SKM-1 (cell line): ENCODE measurements around the gene ZNF554.
"Not testable (repeated sequence)": the region's sequence is repeated elsewhere in the genome, so short reads cannot be mapped to it uniquely, and the experiment has no call there.

Experiments used
- DNase-seq: peaks from one replicate; lab custom pipeline; 2025; ENCODE audit not compliant: unreplicated experiment; lab: John Stamatoyannopoulos, UW

Gene ZNF554

DNA sequence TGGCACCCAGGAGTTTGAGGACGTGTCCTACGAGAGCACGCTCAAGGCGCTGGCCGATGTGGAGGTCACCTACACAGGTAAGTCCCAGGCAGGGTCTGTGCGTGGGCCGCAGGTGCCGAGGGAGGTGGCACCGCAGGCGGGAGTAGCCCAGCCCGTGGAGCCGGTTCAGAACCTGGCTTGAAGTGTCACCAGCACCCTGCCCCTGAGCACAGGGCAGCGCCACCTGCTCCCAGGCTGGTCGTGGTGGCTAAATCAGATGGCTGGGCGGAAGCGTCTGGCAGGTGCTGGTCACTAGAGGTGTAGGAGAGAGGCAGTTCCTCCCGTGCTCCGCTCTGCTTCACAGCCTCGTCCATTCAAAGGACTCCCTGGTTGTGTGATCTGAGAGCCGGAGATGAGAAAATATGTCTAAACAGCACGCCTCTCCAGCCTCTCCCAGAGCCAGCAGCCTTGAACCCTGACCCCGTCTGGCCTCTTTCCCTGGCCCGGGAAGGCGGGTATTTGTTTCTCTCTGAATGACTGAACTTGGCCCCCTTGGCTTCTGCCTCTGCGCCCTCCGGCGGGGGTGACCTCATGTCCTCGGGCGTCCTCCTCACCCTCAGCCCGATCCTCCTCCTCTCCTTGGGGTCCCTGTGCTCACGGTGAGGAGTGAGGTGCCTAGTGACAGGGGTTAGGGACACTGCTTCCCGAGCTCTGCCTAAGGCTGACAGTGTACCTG is 29.0 kb upstream of the ZNF554 start:
- no peak for DNase-seq

DNA sequence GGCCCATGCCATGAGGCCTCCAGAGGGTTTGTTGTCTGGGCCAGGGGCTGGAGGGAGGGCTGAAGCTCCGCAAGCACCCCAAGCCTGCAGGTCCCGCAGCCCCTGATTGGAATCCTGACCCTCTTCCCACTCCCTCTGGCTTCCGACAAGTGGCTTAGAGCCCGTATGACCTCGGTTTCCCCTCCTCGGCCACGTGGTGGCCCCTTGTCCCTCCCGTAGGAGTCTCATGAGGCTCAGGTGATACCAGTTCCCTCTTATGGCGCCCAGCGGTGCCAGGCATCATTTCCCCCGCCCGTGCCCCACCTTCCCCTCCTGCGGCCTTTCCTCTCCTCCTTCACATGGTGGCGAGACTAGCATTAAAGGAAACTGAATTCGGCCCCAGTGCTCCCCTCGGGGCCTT is 28.2 kb upstream of the ZNF554 start:
- no peak for DNase-seq

DNA sequence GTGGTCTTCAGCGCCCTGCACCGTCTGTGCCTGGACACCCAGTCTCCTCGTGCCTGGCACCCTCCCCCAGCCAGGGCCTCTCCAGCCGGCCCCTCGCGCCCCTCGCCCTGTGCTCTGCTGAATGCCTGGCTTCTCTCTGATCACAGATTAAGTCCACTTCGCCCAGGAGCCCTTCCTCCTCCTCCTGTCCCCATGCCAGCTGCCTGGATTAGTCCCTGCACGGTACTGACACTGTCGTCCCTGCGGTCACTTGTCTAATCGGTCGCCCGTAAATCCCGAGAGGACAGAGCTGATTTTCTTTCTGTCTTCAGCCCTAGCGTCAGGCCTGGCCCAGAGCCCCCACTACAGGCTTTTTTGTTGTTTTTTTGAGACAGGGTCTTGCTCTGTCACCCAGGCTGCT is 27.8 kb upstream of the ZNF554 start:
- DNase-seq, result no peak

DNA sequence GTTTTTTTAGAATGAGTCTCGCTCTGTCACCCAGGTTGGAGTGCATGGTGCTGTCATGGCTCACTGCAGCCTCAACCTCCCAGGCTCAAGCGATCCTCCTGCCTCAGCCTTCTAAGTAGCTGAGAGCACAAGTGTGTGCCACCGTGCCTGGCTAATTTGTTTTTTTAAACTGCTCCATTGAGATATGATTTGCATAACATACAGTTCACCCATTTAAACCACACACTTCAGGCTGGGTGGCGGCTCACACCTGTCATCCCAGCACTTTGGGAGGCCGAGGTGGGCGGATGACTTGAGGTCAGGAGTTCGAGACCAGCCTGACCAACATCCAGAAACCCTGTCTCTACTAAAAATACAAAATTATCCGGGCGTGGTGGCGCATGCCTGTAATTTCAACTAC is 27.0 kb upstream of the ZNF554 start:
- DNase-seq, result not testable (repeated sequence)

DNA sequence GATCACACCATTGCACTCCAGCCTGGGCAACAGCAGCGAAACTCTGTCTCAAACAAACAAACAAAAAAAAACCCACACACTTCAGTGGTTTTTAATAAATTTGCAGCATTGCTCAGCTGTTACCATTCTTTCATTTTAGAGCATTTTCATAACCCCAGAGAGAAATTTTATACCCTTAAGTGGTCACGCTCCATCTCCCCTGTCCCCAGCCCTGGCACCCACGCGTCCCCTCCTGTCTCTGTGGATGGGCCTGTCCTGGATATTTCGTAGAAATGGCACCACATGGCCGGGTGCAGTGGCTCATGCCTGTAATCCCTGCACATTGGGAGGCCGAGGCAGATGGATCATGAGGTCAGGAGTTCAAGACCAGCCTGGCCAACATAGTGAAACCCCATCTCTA is 26.5 kb upstream of the ZNF554 start:
- DNase-seq, result no peak

DNA sequence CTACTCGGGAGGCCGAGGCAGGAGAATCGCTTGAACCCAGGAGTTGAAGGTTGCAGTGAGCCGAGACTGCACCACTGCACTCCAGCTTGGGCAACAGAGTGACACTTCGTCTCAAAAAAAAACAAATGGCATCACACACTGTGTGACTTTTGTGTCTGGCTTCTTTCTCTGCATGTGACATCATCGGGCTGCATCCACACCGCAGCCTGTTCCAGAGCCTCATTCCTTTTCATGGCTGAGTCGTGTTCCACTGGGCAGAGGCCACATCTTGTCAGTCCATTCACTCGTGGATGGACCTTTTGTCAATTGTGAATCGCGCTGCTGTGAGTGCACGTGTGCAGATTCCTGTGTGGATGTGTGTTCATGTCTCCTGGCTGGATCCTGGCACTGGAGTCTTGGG is 26.1 kb upstream of the ZNF554 start:
- DNase-seq, result no peak

DNA sequence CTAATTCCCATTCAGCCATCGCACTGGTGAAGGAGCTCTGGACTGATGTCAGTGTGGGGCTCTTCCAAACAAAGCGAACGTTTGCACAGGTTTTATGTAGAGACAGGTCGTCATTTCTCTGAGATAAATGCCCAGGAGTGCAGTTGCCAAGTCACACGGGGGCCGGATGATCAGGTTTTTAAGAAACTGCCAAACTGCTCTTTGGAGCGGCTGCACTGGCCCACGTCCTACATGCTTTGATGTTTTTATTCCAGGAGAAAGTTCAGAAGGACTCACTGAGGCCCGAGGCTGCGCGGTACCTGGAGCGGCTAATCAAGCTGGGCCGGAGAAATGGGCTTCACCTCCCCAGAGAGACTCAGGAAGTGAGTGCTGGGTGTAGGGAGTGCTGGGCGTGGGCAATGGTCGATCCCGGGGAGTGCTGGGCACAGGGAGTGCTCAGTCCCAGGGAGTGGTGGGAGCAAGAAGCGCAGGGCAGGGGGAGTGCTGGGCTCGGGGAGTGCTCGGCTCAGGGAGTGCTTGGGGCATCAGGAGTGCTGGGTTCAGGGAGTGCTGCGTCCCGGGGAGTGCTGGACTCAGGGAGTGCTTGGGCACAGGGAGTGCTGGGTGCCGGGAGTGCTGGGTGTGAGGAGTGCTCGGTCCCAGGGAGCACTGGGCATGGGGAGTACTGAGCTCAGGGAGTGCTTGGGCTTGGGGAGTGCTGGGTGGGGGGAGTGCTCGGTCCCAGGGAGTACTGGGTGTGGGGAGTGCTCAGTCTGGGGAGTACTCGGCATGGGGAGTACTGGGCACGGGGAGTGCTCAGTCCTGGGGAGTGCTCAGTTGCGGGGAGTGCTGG is 23.6 kb upstream of the ZNF554 start:
- no peak for DNase-seq

DNA sequence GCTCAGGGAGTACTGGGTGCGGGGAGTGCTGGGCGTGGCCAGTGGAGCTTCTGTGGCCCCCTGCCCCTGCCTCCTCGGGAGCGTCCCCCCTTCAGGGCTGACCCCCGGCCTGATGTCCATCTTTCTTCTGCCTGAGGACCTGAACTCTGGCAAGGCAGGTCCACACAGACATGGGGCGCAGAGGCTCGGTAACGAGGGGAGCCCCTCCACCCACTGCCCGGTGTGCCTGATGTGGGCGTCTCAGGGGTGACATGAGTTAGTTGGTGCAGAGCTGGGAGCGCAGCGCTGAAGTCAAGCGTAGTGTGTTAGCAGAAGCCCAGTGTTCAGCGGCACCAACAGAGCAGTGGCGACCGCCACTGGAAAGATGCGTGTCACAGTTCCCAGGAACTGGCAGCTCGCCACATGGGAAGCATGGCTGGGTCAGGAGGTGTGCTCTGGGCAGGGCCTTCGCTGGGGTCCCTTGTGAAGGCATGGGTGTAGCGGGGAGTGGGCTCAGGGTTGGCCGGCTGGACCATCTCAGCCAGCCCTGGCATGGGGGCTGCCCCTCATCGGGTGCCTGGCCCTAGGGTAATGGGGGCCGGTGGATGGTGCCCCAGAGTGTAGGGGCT is 22.9 kb upstream of the ZNF554 start:
- DNase-seq, result no peak

DNA sequence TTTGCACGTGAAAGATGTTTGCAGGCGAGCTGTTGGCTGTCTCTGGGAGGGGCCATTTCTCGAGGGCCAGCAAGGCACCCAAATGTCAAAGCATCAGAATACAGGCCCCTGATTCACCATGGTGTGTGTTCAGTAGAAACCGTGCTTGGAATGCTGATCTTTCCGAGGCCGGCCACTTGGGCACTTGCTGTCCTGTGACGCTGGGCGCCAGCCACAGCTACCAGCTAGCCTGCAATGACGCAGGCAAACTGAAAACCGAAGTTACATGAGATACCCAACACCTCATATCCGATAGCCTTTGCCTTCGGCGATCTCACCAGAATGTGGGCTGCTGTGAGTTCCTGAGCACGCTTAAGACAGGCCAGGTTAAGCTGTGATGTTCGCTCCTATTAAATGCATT is 22.4 kb upstream of the ZNF554 start:
- no peak for DNase-seq

DNA sequence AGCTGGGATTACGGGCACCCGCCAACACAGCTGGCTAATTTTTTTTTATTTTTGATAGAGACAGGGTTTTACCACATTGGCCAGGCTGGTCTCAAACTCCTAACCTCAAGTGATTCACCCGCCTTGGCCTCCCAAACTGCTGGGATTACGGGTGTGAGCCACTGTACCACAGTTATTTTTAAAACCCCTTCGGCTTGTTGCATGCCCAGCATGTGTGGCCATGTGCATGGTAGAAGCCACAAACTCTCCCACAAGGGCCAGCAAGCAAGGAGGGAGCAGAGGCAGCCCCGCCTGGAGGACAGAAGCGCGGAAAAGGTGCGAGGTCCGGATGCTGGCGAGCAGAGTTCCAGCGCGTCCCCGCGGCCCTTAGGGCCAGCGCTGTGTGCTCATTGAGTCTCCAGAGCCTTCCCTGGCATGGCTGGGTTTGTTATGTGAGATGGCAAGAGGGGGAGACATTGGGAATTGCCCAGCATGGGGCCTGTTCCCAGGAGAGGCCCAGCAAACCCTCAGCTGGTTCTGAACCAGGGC is 21.4 kb upstream of the ZNF554 start:
- DNase-seq, result no peak

DNA sequence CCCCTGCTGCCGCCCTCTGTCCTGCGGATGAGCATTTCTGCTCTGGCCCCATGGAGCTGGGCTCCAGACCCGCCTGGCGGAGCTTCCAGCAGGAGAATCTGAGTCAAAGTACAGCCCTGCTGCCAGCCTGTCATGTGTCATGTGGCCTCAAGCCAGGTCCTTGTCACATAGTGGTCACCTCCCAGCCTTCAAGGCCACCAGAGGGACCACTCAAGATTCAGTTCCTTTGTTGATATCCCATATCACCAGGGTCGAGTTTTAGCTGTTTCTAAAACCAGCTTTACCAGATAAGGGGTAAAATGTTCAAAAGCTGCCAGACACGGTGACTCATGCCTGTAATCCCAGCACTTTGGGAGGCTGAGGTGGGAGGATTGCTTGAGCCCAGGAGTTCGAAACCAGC is 20.9 kb upstream of the ZNF554 start:
- DNase-seq, result no peak

DNA sequence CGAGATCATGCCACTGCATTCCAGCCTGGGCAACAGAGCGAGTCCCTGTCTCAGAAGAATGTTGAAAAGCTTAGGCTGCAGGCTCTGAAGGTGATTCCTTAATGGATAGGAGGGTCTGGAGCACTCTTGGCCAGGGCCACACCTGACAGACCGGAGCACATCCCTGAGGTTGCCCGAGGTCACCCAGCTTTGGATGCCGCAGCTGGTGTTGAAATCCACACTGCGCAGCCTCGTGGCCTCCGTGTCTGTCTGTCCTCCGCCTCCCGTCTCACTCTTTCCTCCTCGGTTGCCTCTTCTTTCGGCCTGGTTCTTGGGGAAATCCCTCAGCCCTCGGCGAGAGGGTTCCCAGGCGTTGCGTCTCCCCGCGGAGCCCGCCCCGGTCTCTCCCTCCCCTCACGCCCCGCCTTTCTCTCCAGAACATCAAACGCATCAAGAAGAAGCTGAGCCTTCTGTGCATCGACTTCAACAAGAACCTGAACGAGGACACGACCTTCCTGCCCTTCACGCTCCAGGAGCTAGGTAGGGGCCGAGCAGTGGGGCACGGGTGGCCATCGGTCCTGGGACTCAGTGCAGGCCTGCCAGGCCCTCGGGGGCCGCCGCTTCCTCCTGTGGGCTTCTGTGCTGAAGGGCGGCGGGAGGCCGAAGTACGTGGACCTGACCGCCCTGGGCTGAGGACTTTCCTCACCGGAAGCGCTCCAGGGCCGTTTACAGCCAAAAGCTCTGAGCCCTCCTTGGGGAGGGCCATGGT is 20.2 kb upstream of the ZNF554 start:
- no peak for DNase-seq

DNA sequence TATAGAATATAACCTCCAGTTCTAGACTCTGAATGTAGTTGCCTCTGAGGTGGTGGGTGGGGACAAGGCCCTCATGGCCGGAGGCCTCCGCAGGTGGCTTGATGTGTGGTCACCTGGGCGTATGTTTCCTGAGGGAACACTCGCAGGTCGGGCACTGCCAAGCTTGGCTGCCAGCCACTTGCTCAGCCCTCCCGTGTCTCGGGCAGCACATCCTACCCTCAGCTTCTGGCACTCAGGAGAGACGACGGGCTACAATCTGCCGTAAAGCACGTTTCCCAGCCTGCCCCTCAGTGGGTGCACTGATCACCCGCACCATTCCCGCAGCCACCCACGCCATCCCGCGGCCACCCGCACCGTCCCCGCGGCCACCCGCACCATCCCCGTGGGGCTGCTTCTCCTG is 19.2 kb upstream of the ZNF554 start:
- DNase-seq, result no peak

DNA sequence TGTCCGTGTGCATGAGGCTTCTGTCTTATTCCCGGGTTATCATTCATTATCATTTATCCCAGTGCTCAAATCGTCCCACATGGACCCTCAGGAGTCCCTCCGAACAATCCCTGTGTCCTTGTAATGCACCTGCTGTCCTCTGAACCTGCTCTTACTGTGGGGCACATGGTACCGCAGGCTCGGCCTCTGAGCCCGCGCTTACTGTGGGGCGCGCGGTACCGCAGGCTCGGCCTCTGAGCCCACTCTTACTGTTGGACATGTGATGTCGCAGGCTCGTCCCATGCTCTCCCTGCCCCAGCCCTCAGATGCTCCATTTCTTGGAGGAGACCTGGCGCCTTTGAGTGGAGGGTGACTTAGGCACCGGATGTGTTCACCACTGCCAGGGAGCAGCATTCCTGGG is 16.8 kb upstream of the ZNF554 start:
- DNase-seq, result no peak

DNA sequence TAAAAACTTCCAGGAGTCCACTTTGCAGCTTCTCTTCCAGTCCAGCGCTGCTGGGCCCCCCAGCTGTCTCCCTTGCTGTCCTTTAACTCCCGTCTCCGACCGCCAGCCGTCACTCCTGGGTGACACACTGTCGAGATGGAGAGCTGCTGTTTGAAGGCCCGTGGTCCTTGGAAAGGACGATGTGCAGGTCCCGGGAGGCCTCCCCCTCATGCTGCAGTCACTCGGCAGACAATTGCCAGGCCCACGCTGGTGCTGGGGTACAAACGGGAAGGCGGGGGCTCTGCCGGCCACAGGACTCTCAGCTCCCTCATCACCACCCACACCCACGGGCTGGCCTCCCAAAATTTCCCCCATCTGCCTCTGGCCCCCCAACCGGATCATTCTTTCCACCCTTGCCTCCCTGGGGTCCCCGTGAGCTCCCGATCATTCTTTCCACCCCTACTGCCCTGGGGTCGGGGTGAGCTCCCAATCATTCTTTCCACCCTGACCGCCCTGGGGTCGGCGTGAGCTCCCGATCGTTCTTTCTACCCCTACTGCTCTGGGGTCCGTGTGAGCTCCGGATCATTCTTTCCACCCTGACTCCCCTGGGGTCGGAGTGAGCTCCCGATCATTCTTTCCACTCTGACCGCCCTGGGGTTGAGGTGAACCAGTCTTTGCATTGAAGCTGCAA is 16.0 kb upstream of the ZNF554 start:
- no peak for DNase-seq

DNA sequence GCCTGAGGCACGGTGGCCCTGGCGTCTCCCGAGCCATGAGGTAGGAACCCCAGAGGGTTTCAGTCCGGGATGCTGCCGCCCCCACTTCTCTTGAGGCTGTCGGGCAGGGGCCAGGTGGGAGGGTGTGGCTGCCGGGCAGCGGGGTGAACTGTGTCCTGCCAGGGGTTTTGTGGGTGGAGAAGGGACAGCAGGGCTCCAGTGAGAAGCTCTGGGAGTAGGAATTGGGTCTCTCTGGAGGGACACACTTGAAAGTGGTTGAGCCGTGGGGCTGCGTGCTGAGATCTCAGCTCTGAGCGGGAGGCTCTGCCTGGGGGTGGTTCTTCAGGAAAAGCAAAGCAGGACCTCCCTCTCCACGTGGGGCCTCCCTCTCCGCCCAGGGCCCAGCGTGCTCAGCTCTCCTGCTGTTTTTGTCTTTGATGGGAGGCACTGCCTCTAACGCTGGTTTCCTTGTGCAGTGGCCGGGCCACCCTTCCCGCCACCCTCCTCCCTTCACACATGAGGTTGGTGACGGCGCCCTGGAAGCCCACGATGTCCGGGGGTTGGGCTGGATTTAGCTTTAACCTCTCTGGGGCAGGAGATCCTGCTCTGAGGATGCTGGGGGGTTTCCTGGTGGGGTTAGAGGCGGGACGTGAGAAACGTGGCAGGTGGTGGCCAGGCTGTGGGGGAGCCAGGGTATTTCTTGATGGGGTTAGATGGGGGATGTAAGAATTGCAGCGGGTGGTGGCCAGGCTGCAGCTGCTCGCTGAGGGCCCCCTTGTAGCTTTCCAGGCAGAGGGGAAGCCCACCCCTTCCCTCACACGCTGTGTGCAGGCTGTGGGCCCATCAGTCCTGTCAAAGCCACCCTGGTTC is 15.3 kb upstream of the ZNF554 start:
- no peak for DNase-seq

DNA sequence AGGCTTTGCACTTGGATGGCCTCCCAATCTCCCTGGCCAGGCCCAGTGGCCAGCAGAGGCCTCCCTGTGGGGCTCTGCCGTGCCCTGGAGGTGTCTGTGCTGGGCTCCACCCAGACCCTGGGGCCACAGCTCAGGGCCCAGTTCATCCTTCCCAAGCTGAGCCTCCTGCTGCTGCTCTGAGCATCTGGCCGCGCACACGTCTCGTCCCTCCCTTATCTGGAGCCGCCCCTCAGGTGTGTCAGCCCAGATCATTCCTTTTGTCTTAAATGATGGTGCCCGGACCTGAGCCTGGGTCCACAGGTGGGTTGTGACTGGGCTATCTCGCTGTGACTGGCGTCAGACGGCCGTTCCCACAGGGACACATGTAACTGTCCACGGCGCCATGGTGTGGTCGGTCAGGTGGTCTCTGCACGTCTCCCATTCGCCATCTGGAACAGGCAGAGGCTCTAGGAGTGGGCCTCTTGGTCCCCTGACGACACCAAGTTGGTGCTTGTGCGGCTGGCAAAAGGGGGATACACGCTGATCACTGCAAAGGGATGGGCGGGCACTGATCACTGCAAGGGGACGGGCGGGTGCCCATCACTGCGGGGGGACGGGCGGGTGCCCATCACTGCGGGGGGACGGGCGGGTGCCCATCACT is 14.3 kb upstream of the ZNF554 start:
- DNase-seq, result no peak

DNA sequence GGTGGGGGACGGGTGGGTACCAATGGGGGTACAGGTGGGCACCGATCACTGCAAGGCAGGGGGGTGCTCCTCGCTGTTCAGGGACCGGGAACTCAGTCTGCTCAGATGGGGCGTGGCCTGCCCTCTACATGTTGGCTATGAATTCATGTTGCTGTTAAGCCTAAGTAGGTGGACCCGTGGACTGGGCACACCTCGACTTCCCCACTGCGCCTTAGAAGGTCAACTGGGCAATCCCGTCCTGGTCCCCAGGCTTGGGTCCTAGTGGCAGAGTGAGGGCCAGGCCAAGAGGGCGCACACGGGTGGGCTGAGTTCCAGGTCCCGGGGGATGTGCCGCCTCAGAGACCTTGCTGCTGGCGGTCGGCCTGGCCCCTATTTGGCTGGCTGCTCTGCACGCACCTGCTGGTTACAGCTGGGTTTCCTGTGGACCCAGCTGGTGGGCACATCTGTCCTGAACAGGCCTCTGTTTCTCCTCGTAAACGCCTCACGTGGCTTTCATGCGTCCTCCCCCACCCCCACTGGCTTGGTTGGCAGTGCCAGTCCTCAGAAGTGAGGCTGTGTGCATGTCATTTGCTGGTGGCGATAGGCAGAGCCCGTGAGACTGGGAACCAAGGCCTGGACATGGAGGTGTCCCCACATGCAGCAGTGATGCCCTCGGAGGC is 13.5 kb upstream of the ZNF554 start:
- DNase-seq, result no peak
